NCI-H1105 (cell line): Measurements from ENCODE around the gene LGALS14.
"Not testable (repeated sequence)": the region's sequence is repeated elsewhere in the genome, so short reads cannot be mapped to it uniquely, and the experiment has no call there.

Experiments
- DNase-seq: peaks from one replicate; lab custom pipeline; 2025; lab: John Stamatoyannopoulos, UW

The LGALS14 gene

GRCh38 chr19:39695759-39696158 is 8.5 kb upstream of the LGALS14 start:
- no peak for DNase-seq

DNA sequence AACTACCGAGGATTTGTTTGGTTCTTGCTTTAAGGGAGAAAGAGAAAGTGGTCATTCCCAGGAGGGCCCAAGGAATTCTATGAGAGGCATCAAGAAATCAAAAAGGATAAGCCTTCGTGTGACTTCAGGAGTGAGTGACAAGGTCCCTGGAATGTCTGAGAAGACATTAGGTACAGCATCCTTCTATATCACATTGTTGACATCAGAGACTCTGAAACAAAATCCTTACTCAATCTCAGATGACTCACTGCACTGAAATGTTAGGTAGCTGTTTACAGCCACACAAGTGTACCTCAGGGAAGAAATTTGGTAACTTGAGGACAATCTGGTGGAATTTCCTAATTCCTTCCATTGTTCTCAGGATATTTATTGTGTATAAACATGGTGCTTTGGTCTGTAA is 7.9 kb upstream of the LGALS14 start:
- DNase-seq, result no peak

DNA sequence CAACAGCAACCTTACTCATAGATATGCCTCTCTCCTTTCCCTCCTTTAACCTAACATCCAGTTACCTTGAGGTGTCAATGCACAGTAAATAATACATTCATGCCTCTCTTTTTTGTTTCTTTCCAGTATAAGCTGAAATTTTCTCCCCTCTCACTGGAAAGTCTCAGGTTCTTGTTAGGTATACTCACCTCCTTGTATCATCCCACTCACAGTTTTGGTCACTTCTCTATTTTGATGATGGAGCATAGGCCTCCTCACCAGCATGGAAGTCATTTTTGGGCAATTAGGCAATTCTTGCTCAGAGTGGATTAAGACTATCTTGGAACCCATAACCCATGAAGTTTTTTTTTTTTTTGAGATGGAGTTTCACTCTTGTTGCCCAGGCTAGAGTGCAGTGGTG is 5.7 kb upstream of the LGALS14 start:
- DNase-seq, result no peak

DNA sequence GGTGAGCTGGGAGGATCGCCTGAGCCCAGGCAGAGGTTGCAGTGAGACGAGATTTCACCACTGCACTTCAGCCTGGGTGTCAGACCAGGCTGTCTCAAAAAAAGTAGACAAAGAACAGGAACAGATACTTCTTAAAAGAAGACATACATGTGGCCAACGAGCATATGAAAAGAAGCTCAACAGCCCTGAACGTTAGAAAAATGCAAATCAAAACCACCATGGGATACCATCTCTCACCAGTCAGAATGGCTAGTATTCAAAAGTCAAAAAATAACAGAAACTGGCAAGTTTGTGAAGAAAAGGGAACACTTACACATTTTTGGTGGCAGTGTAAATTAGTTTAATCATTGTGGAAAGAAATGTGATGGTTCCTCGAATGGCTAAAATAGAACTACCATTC is 3.0 kb upstream of the LGALS14 start:
- no peak for DNase-seq

DNA sequence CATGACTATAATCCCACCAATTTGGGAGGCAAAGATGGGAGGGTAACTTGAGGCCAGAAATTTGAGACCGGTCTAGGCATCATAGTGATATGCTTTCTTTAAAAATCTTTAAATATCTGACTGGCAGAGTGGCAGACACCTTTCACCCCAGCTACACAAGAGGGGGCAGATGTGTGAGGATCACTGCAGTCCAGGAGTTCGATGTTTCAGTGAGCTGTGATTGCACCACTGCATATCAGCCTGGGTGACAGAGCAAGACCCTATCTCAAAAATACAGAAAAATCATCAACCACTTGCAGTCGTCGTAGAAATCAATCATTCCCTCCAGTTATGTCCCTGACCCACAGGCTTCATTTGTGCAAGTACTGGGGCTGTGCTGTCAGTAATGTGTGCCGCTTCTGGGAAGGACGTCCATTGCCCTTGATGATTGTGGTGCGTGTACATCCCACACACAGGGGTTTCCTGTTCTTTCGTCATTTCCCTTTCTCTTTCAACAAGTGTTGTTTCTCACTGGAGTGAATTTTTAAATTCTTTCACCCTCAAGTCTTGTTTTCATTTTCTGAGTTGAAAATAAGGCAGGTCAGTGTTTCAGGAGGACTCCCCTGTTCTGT is 1.4 kb downstream of the LGALS14 start:
- DNase-seq, result no peak

GRCh38 chr19:39708594-39708993 is 4.3 kb downstream of the LGALS14 start:
- DNase-seq, result no peak

- no peak for DNase-seq
These were observed 5.0 kb downstream of the LGALS14 start for GRCh38 chr19:39709026-39709872.

DNA sequence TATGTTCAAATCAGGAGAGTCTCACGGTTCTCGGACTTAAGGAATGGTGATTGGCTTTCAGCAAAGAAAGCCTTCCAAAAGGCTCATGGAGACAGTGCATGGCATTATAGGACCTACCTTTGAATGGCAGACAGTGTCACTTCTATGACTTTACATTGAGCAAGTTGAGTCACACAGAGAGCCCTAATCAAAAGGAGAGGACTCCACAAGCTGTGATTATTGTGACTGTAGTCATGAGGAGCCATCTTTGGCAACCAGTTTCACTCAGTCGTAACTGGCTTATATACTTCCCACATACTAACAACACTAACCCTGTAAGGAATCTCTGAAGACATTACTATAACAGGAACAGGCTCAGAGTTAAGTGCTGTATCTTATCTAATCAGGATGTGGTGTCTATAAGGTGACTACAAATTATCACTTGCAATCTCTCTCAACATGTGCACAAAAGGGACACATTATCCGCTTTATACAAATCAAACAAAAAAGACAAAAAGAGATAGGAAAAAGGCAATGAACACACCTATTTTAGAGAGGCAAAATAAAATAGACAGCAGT is 6.1 kb downstream of the LGALS14 start:
- DNase-seq, result no peak

DNA sequence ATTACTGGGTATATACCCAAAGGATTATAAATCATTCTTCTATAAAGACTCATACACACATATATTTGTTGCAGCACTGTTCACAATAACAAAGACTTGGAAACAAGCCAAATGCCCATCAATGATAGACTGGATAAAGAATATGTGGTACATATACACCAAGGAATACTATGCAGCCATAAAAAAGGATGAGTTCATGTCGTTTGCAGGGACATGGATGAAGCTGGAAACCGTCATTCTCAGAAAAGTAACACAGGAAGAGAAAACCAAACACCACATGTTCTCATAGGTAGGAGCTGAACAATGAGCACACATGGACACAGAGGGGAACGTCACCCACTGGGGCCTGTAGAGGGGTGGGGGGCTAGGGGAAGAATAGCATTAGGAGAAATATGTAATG is 15.9 kb downstream of the LGALS14 start:
- not testable (repeated sequence) for DNase-seq

GRCh38 chr19:39725995-39726394 is 21.7 kb downstream of the LGALS14 start:
- DNase-seq, result no peak

- no peak for DNase-seq
These were observed 23.0 kb downstream of the LGALS14 start for GRCh38 chr19:39727070-39727800.

- DNase-seq, result no peak
These were observed 23.8 kb downstream of the LGALS14 start for GRCh38 chr19:39728040-39728439.

GRCh38 chr19:39729594-39729993 is 25.3 kb downstream of the LGALS14 start:
- DNase-seq, result no peak

DNA sequence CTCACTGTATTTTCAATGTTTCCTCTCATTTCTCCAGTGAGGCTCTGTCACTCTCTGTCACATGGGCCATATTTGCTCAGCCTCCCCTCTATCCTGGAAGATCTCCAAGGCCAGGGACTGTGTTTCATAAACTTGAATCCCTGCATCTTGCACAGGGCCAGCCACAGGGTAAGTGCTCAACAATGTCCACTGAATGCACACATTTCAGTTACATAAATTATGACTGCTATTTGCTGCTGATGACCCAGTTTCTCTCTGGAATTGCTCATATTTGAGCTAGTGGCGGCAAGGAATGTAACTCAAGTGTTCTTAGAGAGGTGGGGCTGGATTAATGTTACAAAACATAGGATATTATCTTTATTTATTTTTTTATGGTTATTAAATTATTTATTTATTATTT is 27.4 kb downstream of the LGALS14 start:
- DNase-seq, result no peak

DNA sequence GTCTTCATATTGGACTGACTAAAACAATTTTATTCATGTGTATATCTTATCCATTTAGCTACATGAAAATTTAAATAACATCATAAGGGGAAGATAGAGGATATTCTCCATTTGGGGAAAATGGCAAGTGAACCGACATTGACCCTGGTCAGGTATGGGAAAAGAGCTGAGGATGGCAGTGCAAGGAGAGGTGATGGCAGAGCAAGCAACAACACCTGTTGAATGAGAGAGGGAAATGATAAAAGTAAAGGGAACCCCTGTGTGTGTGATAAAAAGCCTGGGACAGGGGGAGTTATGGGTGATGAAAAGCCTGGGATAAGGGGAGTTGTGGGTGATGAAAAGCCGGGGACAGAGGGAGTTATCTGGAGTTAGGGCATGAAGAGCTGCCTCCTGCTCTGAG is 29.6 kb downstream of the LGALS14 start:
- no peak for DNase-seq

GRCh38 chr19:39735688-39736087 is 31.4 kb downstream of the LGALS14 start:
- DNase-seq, result no peak

- DNase-seq, result no peak
These were observed 31.8 kb downstream of the LGALS14 start for GRCh38 chr19:39736088-39736487.

- no peak for DNase-seq
These were observed 33.1 kb downstream of the LGALS14 start for GRCh38 chr19:39737351-39737750.

GRCh38 chr19:39737891-39738290 is 33.6 kb downstream of the LGALS14 start, which contains the start of gene CLC:
Gene CLC (minus strand): TSS chr19:39738029. CDS start chr19:39737952, 77 bp downstream.
- no peak for DNase-seq

DNA sequence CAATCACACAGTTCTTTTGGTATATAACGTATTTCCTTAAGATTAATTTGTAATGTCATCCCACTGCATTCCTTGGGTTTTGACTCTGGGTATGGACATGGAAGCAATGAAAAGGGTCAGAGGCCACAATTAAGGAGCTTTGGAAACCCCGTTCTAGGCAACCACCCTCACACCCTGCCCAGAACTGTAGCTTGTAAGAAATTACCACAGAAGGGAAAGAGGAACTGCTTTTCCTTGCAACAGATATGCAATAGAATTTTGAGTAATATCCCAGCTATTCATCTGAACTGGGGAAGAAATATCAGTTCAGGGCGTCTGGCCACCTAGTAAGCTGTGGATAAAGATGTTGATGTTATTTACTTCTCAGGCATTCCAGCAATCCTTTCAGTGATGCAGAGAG is 34.5 kb downstream of the LGALS14 start:
- DNase-seq, result no peak

DNA sequence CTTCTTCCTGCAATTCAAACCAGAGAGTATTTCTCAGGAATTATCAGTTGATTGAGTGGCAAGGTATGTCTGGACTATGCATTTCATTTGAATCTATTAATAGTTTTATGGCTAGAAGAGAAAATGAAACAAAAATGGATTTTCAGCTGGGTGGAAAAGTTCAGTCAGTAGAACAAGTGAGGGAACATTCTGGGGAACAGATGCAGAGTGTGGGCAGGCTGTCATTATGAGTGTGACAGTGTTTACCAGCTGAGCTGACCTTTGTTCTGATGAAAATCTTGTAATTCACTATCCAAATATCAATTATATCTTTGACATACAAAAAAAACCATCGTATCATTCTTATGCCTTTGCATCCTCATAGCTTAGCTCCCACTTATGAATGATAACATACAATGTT is 36.1 kb downstream of the LGALS14 start:
- no peak for DNase-seq

GRCh38 chr19:39745643-39746042 is 41.4 kb downstream of the LGALS14 start:
- no peak for DNase-seq
